A549 (cell line): ENCODE data around the gene SEPHS1. TPM values are rescaled to one million over a fixed set of nuclear protein-coding genes. Genes with fewer than 3 reads are reported as not detected.
"Not testable (repeated sequence)": the region's sequence is repeated elsewhere in the genome, so short reads cannot be mapped to it uniquely, and the experiment has no call there.

Source experiments
- ATAC-seq, 2 experiments: fragments of 200-7000 bp in 1 of 2; fragments of >200 bp in 1 of 2; cut with Nextera tagmentation in 1 of 2; cut with Tn5 transposase in 1 of 2; 3 replicates each; pipeline versions ENCODE4 v1.8.0 to v1.9.1; 2018 to 2020; ENCODE audit warnings: mild to moderate bottlenecking in 1 of 2, moderate library complexity in 1 of 2
- CTCF ChIA-PET: fragments of 300-600 bp; sonication (Branson Sonifier 250); formaldehyde crosslinking; extraction: SDS; loops from one replicate; lab custom pipeline; 2021; ENCODE audit warnings: antibody characterized with exemption, inconsistent platforms; lab: Yijun Ruan, JAX
- POLR2A ChIA-PET: fragments of 350-600 bp; formaldehyde crosslinking; extraction: SDS; loops from one replicate; lab custom pipeline; 2021; ENCODE audit warnings: antibody characterized with exemption, inconsistent platforms; lab: Yijun Ruan, JAX
- DNase-seq, 2 experiments: peaks; one replicate each; pipeline versions ENCODE4 v3.0.0 to v3.0.0-alpha.2; 2011 to 2016; ENCODE audit warnings: low read depth in 1 of 2, low spot score in 1 of 2
- FAIRE-seq: peaks from 2 replicates; lab custom pipeline; 2011; peaks lifted over from hg19 to GRCh38; lab: Jason Lieb, UNC
- H3K27ac ChIP-seq, 2 experiments: fragments of >200 bp; sonication (Bioruptor Twin); formaldehyde crosslinking; 3 replicates each; pipeline ENCODE4 v1.5.1; 2016 to 2017
- H3K4me1 ChIP-seq: fragments of >200 bp; sonication (Bioruptor Twin); formaldehyde crosslinking; 3 replicates; pipeline ENCODE4 v1.6.1; 2016
- H3K4me2 ChIP-seq: fragments of >200 bp; sonication (Bioruptor Twin); formaldehyde crosslinking; 3 replicates; pipeline ENCODE4 v1.6.1; 2016
- H3K4me3 ChIP-seq: fragments of >200 bp; sonication (Bioruptor Twin); formaldehyde crosslinking; 3 replicates; pipeline ENCODE4 v1.5.1; 2016
- H3K9me3 ChIP-seq: fragments of >200 bp; sonication (Bioruptor Twin); formaldehyde crosslinking; 3 replicates; pipeline ENCODE4 v1.6.1; 2016
- ATOH8 ChIP-seq: fragments of 250-450 bp; sonication (Bioruptor Pico); IDR thresholded peaks from 2 replicates; pipeline ENCODE4 v1.5.0; 2020; ENCODE audit warnings: low read depth, mild to moderate bottlenecking, moderate library complexity
- BHLHE40 ChIP-seq: IDR thresholded peaks from 2 replicates; pipeline ENCODE4 v1.6.1; 2012; ENCODE audit warnings: low read depth, low read length, inconsistent platforms
- CBX8 ChIP-seq: fragments of 200-600 bp; sonication (generic); IDR thresholded peaks from 2 replicates; pipeline ENCODE4 v1.6.1; 2016
- CTCF ChIP-seq: fragments of >200 bp; sonication (Bioruptor Twin); formaldehyde crosslinking; IDR thresholded peaks from 3 replicates; pipeline ENCODE4 v1.5.1; 2016
- EHF ChIP-seq: fragments of 250-450 bp; sonication (Bioruptor Pico); IDR thresholded peaks from 2 replicates; pipeline ENCODE4 v1.5.0; 2020; ENCODE audit warnings: mild to moderate bottlenecking
- ELK1 ChIP-seq: fragments of 150-350 bp; IDR thresholded peaks from 2 replicates; pipeline ENCODE4 v1.6.1; 2014; ENCODE audit warnings: low read depth, mild to moderate bottlenecking, low read length
- GATA3 ChIP-seq: IDR thresholded peaks from 2 replicates; pipeline ENCODE4 v1.6.1; 2012; ENCODE audit warnings: borderline replicate concordance
- HDAC2 ChIP-seq: fragments of 200-600 bp; sonication (generic); IDR thresholded peaks from 2 replicates; pipeline ENCODE4 v1.6.1; 2016
- HES2 ChIP-seq: fragments of >200 bp; sonication (Bioruptor Twin); formaldehyde crosslinking; IDR thresholded peaks from 2 replicates; pipeline ENCODE4 v1.6.1; 2016
- JUN ChIP-seq, 2 experiments: fragments of >200 bp; sonication (Bioruptor Twin); formaldehyde crosslinking; IDR thresholded peaks; 2 replicates in 1 of 2; 3 replicates in 1 of 2; pipeline ENCODE4 v1.6.1; 2016 to 2017
- KDM1A ChIP-seq: fragments of 200-600 bp; sonication (generic); IDR thresholded peaks from 2 replicates; pipeline ENCODE4 v1.6.1; 2016; ENCODE audit warnings: low read depth, mild to moderate bottlenecking
- KDM5A ChIP-seq: fragments of 200-600 bp; sonication (generic); IDR thresholded peaks from 2 replicates; pipeline ENCODE4 v1.6.1; 2016; ENCODE audit warnings: antibody characterized with exemption, mild to moderate bottlenecking
- MAZ ChIP-seq: fragments of 150-350 bp; IDR thresholded peaks from 2 replicates; pipeline ENCODE4 v1.6.1; 2014; ENCODE audit warnings: antibody characterized with exemption, low read depth, low read length, borderline replicate concordance
- NR3C1 ChIP-seq: fragments of >200 bp; sonication (Bioruptor Twin); formaldehyde crosslinking; IDR thresholded peaks from 3 replicates; pipeline ENCODE4 v1.6.1; 2017
- POLR2A ChIP-seq: IDR thresholded peaks from 2 replicates; pipeline ENCODE4 v1.6.1; 2012; ENCODE audit warnings: mild to moderate bottlenecking, low read length
- RAD21 ChIP-seq, 2 experiments: fragments of >200 bp in 1 of 2; sonication (Bioruptor Twin) in 1 of 2; formaldehyde crosslinking in 1 of 2; IDR thresholded peaks in 1 of 2; conservative IDR thresholded peaks in 1 of 2; 2 replicates in 1 of 2; 3 replicates in 1 of 2; pipeline ENCODE4 v1.6.1; 2012 to 2018; ENCODE audit warnings: inconsistent platforms in 1 of 2
- RARB ChIP-seq: fragments of 250-450 bp; sonication (Bioruptor Pico); IDR thresholded peaks from 2 replicates; pipeline ENCODE4 v1.8.0; 2021; ENCODE audit warnings: mild to moderate bottlenecking, moderate library complexity
- SREBF2 ChIP-seq: fragments of 450-650 bp; IDR thresholded peaks from 2 replicates; pipeline ENCODE4 v1.6.1; 2014; ENCODE audit warnings: mild to moderate bottlenecking, moderate library complexity
- ZC3H11A ChIP-seq: fragments of 450-650 bp; IDR thresholded peaks from 2 replicates; pipeline ENCODE4 v1.6.1; 2014; ENCODE audit warnings: antibody characterized with exemption, mild to moderate bottlenecking
- WGBS: methylation state at CpG from one replicate; pipeline ENCODE4 v1.1.6; 2017; ENCODE audit errors: missing lambda C conversion rate; 5-methylcytosine and 5-hydroxymethylcytosine counted together
- polyA plus RNA-seq, 4 experiments: library from polyadenylated mRNA; depleted of rRNA in 3 of 4; stranded (reverse); fragments of >200 nt; fragmentation: RNase III in 1 of 4; extraction: RNeasy Plus Mini Kit Qiagen cat#74134 plus additional on column Dnase treatment in 1 of 4; gene quantifications; 2 replicates in 3 of 4; 3 replicates in 1 of 4; pipeline ENCODE4 v1.2.3, GENCODE V29; 2011 to 2017

SEPHS1 gene
- polyA plus RNA-seq, 2 of the 4 experiments (the other 2 are of a cell fraction), result 71.4 to 124 TPM

GRCh38 chr10:13284050-13284449, 64.0 kb downstream of the SEPHS1 start:
- Histone ChIP-seq H3K27ac (no peak overlapping the region), H3K4me2 (no peak overlapping the region), H3K4me3 (no peak overlapping the region)
- 86% methylated on average over 3 of the region's 4 CpGs for WGBS
- DNase-seq (no peak), FAIRE-seq (no peak), ATAC-seq (no peak)
- CTCF ChIA-PET, result interaction anchor here (1.5 kb wide), 1 partner anchor 18 kb away, joined by 9 read pairs; no protein-coding TSS in a partner anchor
- TF ChIP-seq MAZ (no peak), BHLHE40 (no peak), KDM5A (no peak), HDAC2 (no peak), JUN (IDR thresholded peaks at IDR 0.05) (no peak), EHF (CRISPR knock-in tag) (no peak), SREBF2 (no peak)
- TF ChIP-seq, all 56 proteins: peak for 0
- Histone ChIP-seq H3K9me3 (no peaks in the 10 kb centered on the region), H3K4me1 (no peaks in the 10 kb centered on the region)
- POLR2A ChIA-PET, result no interaction called here

- H3K4me3 ChIP-seq, H3K9me3 ChIP-seq, DNase-seq, POLR2A ChIA-PET, H3K27ac ChIP-seq, H3K4me2 ChIP-seq, FAIRE-seq, H3K4me1 ChIP-seq, ATAC-seq: not testable (repeated sequence)
- CTCF ChIA-PET, result interaction anchor here (0.6 kb wide), 1 partner anchor 15 kb away, joined by 3 read pairs; no protein-coding TSS in a partner anchor
- 86% methylated on average over 6 of the region's 6 CpGs for WGBS
These were observed 65.7 kb downstream of the SEPHS1 start for GRCh38 chr10:13282348-13282747.

GRCh38 chr10:13276749-13277365, 71.2 kb downstream of the SEPHS1 start:
- ATAC-seq (no peak), FAIRE-seq (no peak), DNase-seq (peak in 1 of 2 experiments; percentile 22)
- no peak for TF ChIP-seq ATOH8
- TF ChIP-seq RAD21 (conservative IDR thresholded peaks at IDR 0.05 in 1 of 2, IDR thresholded peaks at IDR 0.05 in 1 of 2), result peak in 1 of 2 experiments; percentile 13; a peak in 1 of 5 replicates
- H3K4me2 ChIP-seq, result no peak overlapping the region
- no peak overlapping the region for H3K4me3 ChIP-seq
- POLR2A ChIA-PET, result interaction anchor here (0.7 to 1.2 kb wide), 2 partner anchors 22 to 40 kb away, joined by 3 read pairs; no protein-coding TSS in a partner anchor
- no peaks in the 10 kb centered on the region for H3K9me3 ChIP-seq
- 78% methylated on average over 4 of the region's 4 CpGs for WGBS
- CTCF ChIA-PET, result interaction anchor here (0.7 kb wide), 1 partner anchor 49 kb away, joined by 3 read pairs; no protein-coding TSS in a partner anchor
- H3K27ac ChIP-seq, result no peak overlapping the region
- no peaks in the 10 kb centered on the region for H3K4me1 ChIP-seq

- not testable (repeated sequence) for H3K4me3 ChIP-seq, FAIRE-seq, H3K4me1 ChIP-seq, H3K9me3 ChIP-seq, H3K27ac ChIP-seq, DNase-seq, ATAC-seq, H3K4me2 ChIP-seq
- CTCF ChIA-PET, result interaction anchor here (1.5 kb wide), 1 partner anchor 114 kb away, joined by 4 read pairs; the partner anchor contains the start of gene MCM10
- POLR2A ChIA-PET, result interaction anchor here (0.7 to 1.2 kb wide), 2 partner anchors 23 to 39 kb away, joined by 3 read pairs; no protein-coding TSS in a partner anchor
- 97% methylated on average over 11 of the region's 11 CpGs for WGBS
These were observed 71.9 kb downstream of the SEPHS1 start for GRCh38 chr10:13276146-13276545.

GRCh38 chr10:13272164-13272571, 75.9 kb downstream of the SEPHS1 start:
- DNase-seq (no peak), ATAC-seq (no peak), FAIRE-seq (no peak)
- Histone ChIP-seq H3K4me3 (no peak overlapping the region), H3K4me2 (no peak overlapping the region), H3K4me1 (peaks cover 7% of the 10 kb centered on the region; the same call in 2 of the 3 replicates), H3K9me3 (no peaks in the 10 kb centered on the region), H3K27ac (no peak overlapping the region)
- WGBS, result 96% methylated on average over 12 of the region's 12 CpGs
- ChIA-PET CTCF (interaction anchor here (1.4 kb wide), 1 partner anchor 111 kb away, joined by 4 read pairs; the partner anchor contains the start of gene MCM10), POLR2A (interaction anchor here (1.2 kb wide), 1 partner anchor 27 kb away, joined by 3 read pairs; no protein-coding TSS in a partner anchor)
- TF ChIP-seq NR3C1 (no peak), KDM1A (no peak), ZC3H11A (no peak), HES2 (no peak), CTCF (no peak), POLR2A (no peak), RAD21 (conservative IDR thresholded peaks at IDR 0.05 in 1 of 2, IDR thresholded peaks at IDR 0.05 in 1 of 2) (no peak), ELK1 (no peak), ATOH8 (no peak), CBX8 (no peak), MAZ (no peak), GATA3 (no peak), KDM5A (no peak), RARB (CRISPR knock-in tag) (no peak)
